Endothelial cell of umbilical vein (primary cell): ENCODE results near the gene ZBTB14. TPM values are rescaled to one million over a fixed set of nuclear protein-coding genes. Genes with fewer than 3 reads are reported as not detected.

Source experiments
- BruUV-seq: library from RNA; stranded (reverse); fragments of 400-500 nt; replicated peaks from 2 replicates; lab custom pipeline; 2021; lab: Mats Ljungman, UMichigan
- CTCF ChIA-PET: fragments of 300-600, 350-600 bp; sonication (Branson Sonifier 250); formaldehyde crosslinking; loops from one replicate; lab custom pipeline; 2021; ENCODE audit warnings: antibody characterized with exemption, inconsistent platforms; lab: Charles Lee
- POLR2A ChIA-PET: fragments of 300-600, 350-600 bp; sonication (Branson Sonifier 250); formaldehyde crosslinking; loops from one replicate; lab custom pipeline; 2021; ENCODE audit warnings: antibody characterized with exemption, inconsistent platforms; lab: Charles Lee
- DNase-seq: peaks from one replicate; pipeline ENCODE4 v3.0.0-alpha.2; 2011; ENCODE audit warnings: low read depth, low spot score
- FAIRE-seq: peaks from 2 replicates; lab custom pipeline; 2011; peaks lifted over from hg19 to GRCh38; lab: Jason Lieb, UNC
- H2AFZ ChIP-seq: 2 replicates; pipeline ENCODE4 v1.6.0; 2012; ENCODE audit warnings: low read depth, low read length, control low read depth, inconsistent platforms
- H3K27ac ChIP-seq: 2 replicates; pipeline ENCODE4 v1.5.1; 2011; ENCODE audit warnings: low read depth, mild to moderate bottlenecking, control low read depth, low read length, moderate library complexity; ENCODE audit not compliant: insufficient read depth
- H3K27me3 ChIP-seq, 2 experiments: 2 replicates each; pipeline versions ENCODE4 v1.6.0 to v1.6.1; 2011; ENCODE audit warnings: low read length in 2 of 2, mixed read lengths in 1 of 2; ENCODE audit not compliant: control insufficient read depth in 2 of 2, insufficient read depth in 2 of 2
- H3K36me3 ChIP-seq, 2 experiments: 2 replicates in 1 of 2; 3 replicates in 1 of 2; pipeline ENCODE4 v1.5.1; 2011; ENCODE audit warnings: low read length in 2 of 2, mild to moderate bottlenecking in 1 of 2, moderate library complexity in 1 of 2; ENCODE audit not compliant: control insufficient read depth in 2 of 2, insufficient read depth in 2 of 2; ENCODE audit errors: extremely low read depth in 1 of 2
- H3K4me1 ChIP-seq: 3 replicates; pipeline ENCODE4 v1.5.1; 2011; ENCODE audit warnings: mild to moderate bottlenecking, low read length; ENCODE audit not compliant: control insufficient read depth, insufficient read depth; ENCODE audit errors: extremely low read depth
- H3K4me2 ChIP-seq: 2 replicates; pipeline ENCODE4 v1.6.1; 2011; ENCODE audit warnings: low read length, control low read depth, mixed read lengths; ENCODE audit not compliant: insufficient read depth
- H3K4me3 ChIP-seq, 3 experiments: fragments of 200-600 bp in 1 of 3; sonication (generic), shearing (Covaris generic) in 1 of 3; replicated peaks in 1 of 3; 2 replicates each; pipeline ENCODE4 v1.5.1; 2011 to 2016; ENCODE audit warnings: control low read depth in 3 of 3, low read length in 3 of 3, mild to moderate bottlenecking in 2 of 3, inconsistent platforms in 1 of 3, low read depth in 1 of 3, moderate library complexity in 1 of 3; ENCODE audit not compliant: insufficient read depth in 1 of 3
- H3K79me2 ChIP-seq: 2 replicates; pipeline ENCODE4 v1.6.0; 2012; ENCODE audit warnings: low read length, inconsistent platforms; ENCODE audit not compliant: control insufficient read depth, insufficient read depth
- H3K9ac ChIP-seq: replicated peaks from 2 replicates; pipeline ENCODE3; 2011; ENCODE audit warnings: low read length, control low read depth; ENCODE audit not compliant: insufficient read depth; ENCODE audit errors: extremely low read depth
- H3K9me1 ChIP-seq: replicated peaks from 3 replicates; pipeline ENCODE4 v1.6.0; 2011; ENCODE audit warnings: mild to moderate bottlenecking, low read length; ENCODE audit not compliant: control insufficient read depth, insufficient read depth; ENCODE audit errors: extremely low read depth
- H3K9me3 ChIP-seq: replicated peaks from 2 replicates; pipeline ENCODE4 v1.5.1; 2012; ENCODE audit warnings: low read length, inconsistent platforms; ENCODE audit not compliant: control insufficient read depth, insufficient read depth
- H4K20me1 ChIP-seq: replicated peaks from 2 replicates; pipeline ENCODE3; 2011; ENCODE audit warnings: mild to moderate bottlenecking, low read length; ENCODE audit not compliant: control insufficient read depth, insufficient read depth; ENCODE audit errors: extremely low read depth
- EZH2 ChIP-seq: IDR thresholded peaks from 2 replicates; pipeline ENCODE4 v1.6.1; 2012; ENCODE audit warnings: borderline replicate concordance, low read depth, mild to moderate bottlenecking, moderate library complexity, low read length, inconsistent platforms; ENCODE audit not compliant: severe bottlenecking
- FOS ChIP-seq: IDR thresholded peaks from 2 replicates; pipeline ENCODE4 v1.6.1; 2011; ENCODE audit warnings: mild to moderate bottlenecking, low read length, moderate library complexity, borderline replicate concordance; ENCODE audit not compliant: insufficient read depth
- GATA2 ChIP-seq: IDR thresholded peaks from 2 replicates; pipeline ENCODE4 v1.7.0; 2011; ENCODE audit warnings: low read depth, mild to moderate bottlenecking, moderate library complexity, mixed read lengths, low read length; ENCODE audit not compliant: insufficient read length, insufficient read depth
- JUN ChIP-seq: IDR thresholded peaks from 2 replicates; pipeline ENCODE4 v1.6.1; 2011; ENCODE audit warnings: borderline replicate concordance, low read depth; ENCODE audit not compliant: insufficient read length, insufficient read depth
- MYC ChIP-seq: IDR thresholded peaks from one replicate; pipeline ENCODE4 v1.6.1; 2011; ENCODE audit warnings: mild to moderate bottlenecking, low read depth, low read length
- POLR2A ChIP-seq: IDR thresholded peaks from 2 replicates; pipeline ENCODE4 v1.6.1; 2012; ENCODE audit warnings: low read depth, mild to moderate bottlenecking, control low read depth, low read length
- POLR2AphosphoS5 ChIP-seq: IDR thresholded peaks from 2 replicates; pipeline ENCODE4 v1.6.1; 2012; ENCODE audit warnings: low read depth, mild to moderate bottlenecking, control low read depth, low read length, moderate library complexity; ENCODE audit not compliant: insufficient read depth
- dilution Hi-C: fragments of 300-500 bp; cut with MboI; formaldehyde crosslinking; loops from one replicate; pipeline ENCODE4 v1.15.0; 2019; ENCODE audit warnings: low sequenced_read_pairs; ENCODE audit not compliant: extremely low pct_ligation_motif_present
- intact Hi-C: fragments of 100-400 bp; cut with micrococcal nuclease; formaldehyde crosslinking; loops from one replicate; pipeline ENCODE4 v1.10.0; 2022
- polyA plus RNA-seq, 4 experiments: library from polyadenylated mRNA; depleted of rRNA in 3 of 4; stranded (reverse) in 3 of 4; unstranded in 1 of 4; fragments of >200 nt; gene quantifications; 2 replicates each; pipeline versions ENCODE4 v1.2.1 to v1.2.3, GENCODE V29; 2011 to 2012; ENCODE audit warnings: missing spikeins in 1 of 4
- total RNA-seq: library from RNA; stranded (reverse); gene quantifications from 2 replicates; pipeline ENCODE4 v1.2.3, GENCODE V29; 2021
- TF ChIP-seq, protein P1 (sequence below): IDR thresholded peaks from 2 replicates; pipeline ENCODE4 v1.6.1; 2011; ENCODE audit not compliant: insufficient read depth, insufficient read length
- TF ChIP-seq, protein P2 (sequence below), 2 donors: IDR thresholded peaks; 1 replicate in 1 of 2; 2 replicates in 1 of 2; pipeline ENCODE4 v1.5.1; 2011; ENCODE audit warnings: low read length in 2 of 2, mild to moderate bottlenecking in 2 of 2, moderate library complexity in 2 of 2, control low read depth in 1 of 2, inconsistent platforms in 1 of 2, low read depth in 1 of 2; ENCODE audit not compliant: insufficient read depth in 1 of 2; ENCODE audit errors: extremely low read depth in 1 of 2

Gene ZBTB14
- total and polyA plus RNA-seq, 2 donors (not counting 3 experiments of a cell fraction or from before 2014, with no cell fraction given): 5.5 to 13.7 TPM

DNA sequence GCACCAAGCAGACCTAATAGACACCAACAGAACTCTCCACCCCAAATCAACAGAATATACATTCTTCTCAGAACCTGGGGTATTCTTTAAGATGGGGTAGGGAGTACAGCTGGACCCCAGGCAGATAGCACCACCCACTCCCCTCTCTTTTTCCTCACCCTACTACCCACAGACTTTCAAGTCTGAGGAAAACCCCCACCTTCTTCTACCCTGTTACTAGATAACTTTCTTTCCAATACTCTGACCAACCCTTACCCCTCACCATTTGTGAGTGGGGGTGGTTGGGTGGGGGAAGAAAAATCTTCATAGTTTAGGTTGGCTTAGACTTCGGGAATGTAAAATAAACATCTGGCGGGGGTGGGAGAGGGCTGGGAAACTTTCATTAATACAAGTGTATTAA lies 20.3 kb upstream of the ZBTB14 start:
- H3K4me1 ChIP-seq: no peaks in the 10 kb centered on the region
- TF ChIP-seq GATA2 (no peak), JUN (no peak), FOS (no peak), POLR2A (no peak), POLR2AphosphoS5 (no peak), EZH2 (no peak), MYC (no peak)
- TF ChIP-seq, protein P1, sequence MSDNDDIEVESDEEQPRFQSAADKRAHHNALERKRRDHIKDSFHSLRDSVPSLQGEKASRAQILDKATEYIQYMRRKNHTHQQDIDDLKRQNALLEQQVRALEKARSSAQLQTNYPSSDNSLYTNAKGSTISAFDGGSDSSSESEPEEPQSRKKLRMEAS: no peak
- TF ChIP-seq, protein P2, sequence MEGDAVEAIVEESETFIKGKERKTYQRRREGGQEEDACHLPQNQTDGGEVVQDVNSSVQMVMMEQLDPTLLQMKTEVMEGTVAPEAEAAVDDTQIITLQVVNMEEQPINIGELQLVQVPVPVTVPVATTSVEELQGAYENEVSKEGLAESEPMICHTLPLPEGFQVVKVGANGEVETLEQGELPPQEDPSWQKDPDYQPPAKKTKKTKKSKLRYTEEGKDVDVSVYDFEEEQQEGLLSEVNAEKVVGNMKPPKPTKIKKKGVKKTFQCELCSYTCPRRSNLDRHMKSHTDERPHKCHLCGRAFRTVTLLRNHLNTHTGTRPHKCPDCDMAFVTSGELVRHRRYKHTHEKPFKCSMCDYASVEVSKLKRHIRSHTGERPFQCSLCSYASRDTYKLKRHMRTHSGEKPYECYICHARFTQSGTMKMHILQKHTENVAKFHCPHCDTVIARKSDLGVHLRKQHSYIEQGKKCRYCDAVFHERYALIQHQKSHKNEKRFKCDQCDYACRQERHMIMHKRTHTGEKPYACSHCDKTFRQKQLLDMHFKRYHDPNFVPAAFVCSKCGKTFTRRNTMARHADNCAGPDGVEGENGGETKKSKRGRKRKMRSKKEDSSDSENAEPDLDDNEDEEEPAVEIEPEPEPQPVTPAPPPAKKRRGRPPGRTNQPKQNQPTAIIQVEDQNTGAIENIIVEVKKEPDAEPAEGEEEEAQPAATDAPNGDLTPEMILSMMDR (IDR thresholded peaks at IDR 0.05; ENCODE audit: extremely low read depth in 1 of 2, insufficient read depth in 1 of 2, low read depth in 1 of 2, low read length in 2 of 2): no peak
- intact Hi-C loops: no loop called here
- no peak for DNase-seq
- BruUV-seq: no TSS peak
- H3K79me2 ChIP-seq: no peaks in the 10 kb centered on the region
- FAIRE-seq: no peak
- H3K27me3 ChIP-seq: no peaks in the 10 kb centered on the region
- H2AFZ ChIP-seq: no peak overlapping the region
- H3K36me3 ChIP-seq: no peaks in the 10 kb centered on the region
- no peaks in the 10 kb centered on the region for H3K9me3 ChIP-seq
- dilution Hi-C loops: no loop called here
- no peaks in the 10 kb centered on the region for H4K20me1 ChIP-seq
- no peaks in the 10 kb centered on the region for H3K9me1 ChIP-seq
- no peak overlapping the region for H3K4me2 ChIP-seq
- ChIA-PET POLR2A (no interaction called here), CTCF (no interaction called here)
- no peak overlapping the region for H3K9ac ChIP-seq
- no peak overlapping the region for H3K27ac ChIP-seq
- H3K4me3 ChIP-seq: no peak overlapping the region
